ENCODE measurements around the gene CABP7.

GRCh38 chr22:29719899-29720645 is at the start of gene CABP7:
- TF ChIP-seq CTCF (IDR thresholded peaks at IDR 0.05; ENCODE audit: low read depth, low read length, poor library complexity, severe bottlenecking) (no peak), EZH2phosphoT487 (IDR thresholded peaks at IDR 0.05; ENCODE audit: borderline replicate concordance, low read length) (no peak)

Data from DOHH2 (cell line).